Fibroblast of mammary gland (primary cell): ENCODE results near the gene KIFC1.

ENCODE experiments used
- DNase-seq: peaks from one replicate; pipeline ENCODE4 v3.0.0-alpha.2; 2010; ENCODE audit warnings: low read depth
- H3K4me3 ChIP-seq: 2 replicates; pipeline ENCODE4 v1.5.1; 2011; ENCODE audit warnings: low read depth, mild to moderate bottlenecking, low read length, moderate library complexity; ENCODE audit not compliant: control insufficient read depth
- CTCF ChIP-seq: conservative IDR thresholded peaks from 2 replicates; pipeline ENCODE4 v1.5.1; 2011; ENCODE audit warnings: low read depth, low read length, inconsistent platforms; ENCODE audit not compliant: control insufficient read depth, insufficient read depth

KIFC1 gene

GRCh38 chr6:33428224-33428965 lies 36.8 kb downstream of the KIFC1 start:
- peak; percentile 25 for TF ChIP-seq CTCF
- H3K4me3 ChIP-seq: peak overlapping the region; percentile 48
- DNase-seq: peak; percentile 35

GRCh38 chr6:33428966-33429749 lies 37.5 kb downstream of the KIFC1 start:
- no peak for DNase-seq
- no peak for TF ChIP-seq CTCF
- peak overlapping the region; percentile 48 for H3K4me3 ChIP-seq

GRCh38 chr6:33429750-33430052 lies 38.1 kb downstream of the KIFC1 start:
- no peak overlapping the region for H3K4me3 ChIP-seq
- DNase-seq: no peak
- no peak for TF ChIP-seq CTCF

GRCh38 chr6:33430334-33430733 lies 38.7 kb downstream of the KIFC1 start:
- no peak for DNase-seq
- H3K4me3 ChIP-seq: no peak overlapping the region
- no peak for TF ChIP-seq CTCF

GRCh38 chr6:33430991-33431879 lies 39.6 kb downstream of the KIFC1 start:
- TF ChIP-seq CTCF: no peak
- no peak overlapping the region for H3K4me3 ChIP-seq
- DNase-seq: peak; percentile 47

- no peak overlapping the region for H3K4me3 ChIP-seq
- no peak for TF ChIP-seq CTCF
- DNase-seq: no peak
Measured at GRCh38 chr6:33431880-33432541, 40.4 kb downstream of the KIFC1 start.
